SK-N-SH treated with all-trans-retinoic acid at 6 μM for 48 hours (cell line): ENCODE measurements around the gene SARS1.
"Not testable (repeated sequence)": the region's sequence is repeated elsewhere in the genome, so short reads cannot be mapped to it uniquely, and the experiment has no call there.

Experiments used
- CSDC2 ChIP-seq: fragments of 250-450 bp; sonication (Bioruptor Pico); IDR thresholded peaks from 2 replicates; pipeline ENCODE4 v1.5.0; 2020; ENCODE audit warnings: mild to moderate bottlenecking, moderate library complexity
- OSR1 ChIP-seq: fragments of 250-450 bp; sonication (Bioruptor Pico); IDR thresholded peaks from 2 replicates; pipeline ENCODE4 v1.8.0; 2022; ENCODE audit warnings: moderate library complexity, mild to moderate bottlenecking, inconsistent platforms
- PPARA ChIP-seq: fragments of 250-450 bp; sonication (Bioruptor Pico); IDR thresholded peaks from 2 replicates; pipeline ENCODE4 v1.5.0; 2020; ENCODE audit warnings: mild to moderate bottlenecking, borderline replicate concordance

DNA sequence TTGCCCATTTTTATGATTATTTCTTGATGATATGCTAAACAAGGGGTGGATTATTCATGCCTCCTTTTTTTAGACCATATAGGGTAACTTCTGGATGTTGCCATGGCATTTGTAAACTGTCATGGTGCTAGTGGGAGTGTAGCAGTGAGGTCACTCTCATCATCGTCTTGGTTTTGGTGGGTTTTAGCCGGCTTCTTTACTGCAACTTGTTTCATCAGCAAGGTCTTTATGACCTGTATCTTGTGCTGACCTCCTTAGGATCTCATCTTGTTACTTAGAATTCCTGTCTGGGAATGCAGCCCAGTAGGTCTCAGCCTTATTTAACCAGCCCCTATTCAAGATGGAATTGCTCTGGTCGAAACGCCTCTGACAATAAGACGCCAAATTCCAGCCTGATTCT is 73.0 kb downstream of the SARS1 start:
- not testable (repeated sequence) for TF ChIP-seq OSR1; CSDC2 (CRISPR knock-in tag); PPARA (CRISPR knock-in tag)
